ENCODE data around the gene MIER2.

- TF ChIP-seq CTCF (IDR thresholded peaks at IDR 0.05; ENCODE audit: borderline replicate concordance, extremely low read depth, low read length, poor library complexity, severe bottlenecking), result no peak
- no peak for TF ChIP-seq EZH2 (IDR thresholded peaks at IDR 0.05; ENCODE audit: borderline replicate concordance, low read depth, low read length, severe bottlenecking)
Observed at GRCh38 chr19:342801-343421, 1.7 kb downstream of the MIER2 start.
